CD4-positive, alpha-beta T cell (primary cell): ENCODE data around the gene KCTD15. TPM values are rescaled to one million over a fixed set of nuclear protein-coding genes. Genes with fewer than 3 reads are reported as not detected.

ENCODE experiments used
- ATAC-seq: fragments of 200-7000 bp; cut with Tn5 transposase; one replicate; pipeline ENCODE4 v1.10.0; 2022; ENCODE audit warnings: mild to moderate bottlenecking; ENCODE audit not compliant: poor library complexity
- CTCF ChIA-PET: fragments of 350-600 bp; sonication (Branson Sonifier 250); formaldehyde crosslinking; loops from one replicate; lab custom pipeline; 2021; ENCODE audit warnings: antibody characterized with exemption, inconsistent platforms; lab: Charles Lee
- POLR2A ChIA-PET: fragments of 350-600 bp; sonication (Branson Sonifier 250); formaldehyde crosslinking; loops from one replicate; lab custom pipeline; 2021; ENCODE audit warnings: antibody characterized with exemption, inconsistent platforms; lab: Charles Lee
- DNase-seq, 14 experiments: peaks; one replicate each; pipeline ENCODE4 v3.0.0-alpha.2; 2013 to 2020; ENCODE audit warnings: mixed read lengths in 2 of 14
- H3K27ac ChIP-seq, 2 donors: one replicate each; pipeline versions ENCODE4 v1.5.1 to v1.7.0; 2013; ENCODE audit warnings: low read length in 2 of 2, low read depth in 1 of 2, mild to moderate bottlenecking in 1 of 2
- H3K27me3 ChIP-seq, 2 experiments: 1 replicate in 1 of 2; 2 replicates in 1 of 2; pipeline versions ENCODE4 v1.6.1 to v1.7.0; 2013; ENCODE audit warnings: low read length in 2 of 2, control low read depth in 1 of 2, mild to moderate bottlenecking in 1 of 2, moderate library complexity in 1 of 2; ENCODE audit not compliant: insufficient read depth in 2 of 2, control insufficient read depth in 1 of 2
- H3K36me3 ChIP-seq: one replicate; pipeline ENCODE4 v1.6.1; 2013; ENCODE audit warnings: low read length, control low read depth; ENCODE audit not compliant: insufficient read depth
- H3K4me1 ChIP-seq: one replicate; pipeline ENCODE4 v1.6.1; 2013; ENCODE audit warnings: low read length, control low read depth; ENCODE audit not compliant: insufficient read depth
- H3K4me3 ChIP-seq: one replicate; pipeline ENCODE4 v1.5.1; 2013; ENCODE audit warnings: mild to moderate bottlenecking, low read length, moderate library complexity
- H3K9me3 ChIP-seq, 2 experiments: 1 replicate in 1 of 2; 2 replicates in 1 of 2; pipeline versions ENCODE4 v1.6.1 to v1.7.0; 2013; ENCODE audit warnings: low read length in 2 of 2, mild to moderate bottlenecking in 2 of 2, control low read depth in 1 of 2, moderate library complexity in 1 of 2; ENCODE audit not compliant: control insufficient read depth in 1 of 2, insufficient read depth in 1 of 2
- H3K27ac Mint-ChIP-seq: one replicate; pipeline ENCODE4 v1.8.0; 2020; ENCODE audit warnings: mixed read lengths
- H3K27me3 Mint-ChIP-seq: one replicate; pipeline ENCODE4 v1.8.0; 2021; ENCODE audit warnings: mixed read lengths
- H3K36me3 Mint-ChIP-seq: one replicate; pipeline ENCODE4 v1.8.0; 2021; ENCODE audit warnings: low read depth, mixed read lengths
- H3K4me1 Mint-ChIP-seq: one replicate; pipeline ENCODE4 v1.8.0; 2021; ENCODE audit warnings: low read depth, mixed read lengths
- H3K4me3 Mint-ChIP-seq: one replicate; pipeline ENCODE4 v1.8.0; 2020; ENCODE audit warnings: mild to moderate bottlenecking, mixed read lengths
- H3K9me3 Mint-ChIP-seq: one replicate; pipeline ENCODE4 v1.8.0; 2020; ENCODE audit warnings: mixed read lengths
- CTCF ChIP-seq: fragments of 200-600 bp; IDR thresholded peaks from one replicate; pipeline ENCODE4 v1.8.0; 2022; ENCODE audit warnings: antibody characterized with exemption, mild to moderate bottlenecking
- intact Hi-C, 2 experiments: fragments of 100-400 bp; cut with DNase I in 1 of 2; cut with micrococcal nuclease in 1 of 2; formaldehyde crosslinking; loops; one replicate each; pipeline versions ENCODE4 v1.15.1 to v1.9.0; 2023 to 2025; cut with DNase I, micrococcal nuclease
- total RNA-seq, 174 experiments: library from RNA in 2 of 174; stranded (reverse) in 2 of 174; gene quantifications; one replicate each; pipeline ENCODE4 v1.2.3 and lab custom pipeline; 2021 to 2026

KCTD15 gene
- total RNA-seq, 2 experiments from 2014 or later = 3.6 to 3.9 TPM

GRCh38 chr19:33802801-33803200 lies 6.1 kb downstream of the KCTD15 start:
- H3K27me3 Mint-ChIP-seq = peaks cover 19% of the 10 kb centered on the region

GRCh38 chr19:33803383-33803782 lies 6.7 kb downstream of the KCTD15 start:
- ATAC-seq = no peak
- H3K27me3 Mint-ChIP-seq = peaks cover 19% of the 10 kb centered on the region
- no peaks in the 10 kb centered on the region for H3K9me3 Mint-ChIP-seq
- ChIA-PET POLR2A (no interaction called here), CTCF (no interaction called here)
- TF ChIP-seq CTCF = no peak
- peaks cover 1 to 7% of the 10 kb centered on the region in 2 experiments for H3K27me3 ChIP-seq
- H3K36me3 ChIP-seq = no peaks in the 10 kb centered on the region
- H3K27ac Mint-ChIP-seq = no peak overlapping the region
- peaks cover 28% of the 10 kb centered on the region for H3K4me1 ChIP-seq
- intact Hi-C loops = no loop called here
- no peak overlapping the region for H3K4me3 ChIP-seq
- H3K27ac ChIP-seq = no peak overlapping the region
- no peak for DNase-seq
- no peaks in the 10 kb centered on the region for H3K36me3 Mint-ChIP-seq
- peaks cover 7% of the 10 kb centered on the region for H3K4me1 Mint-ChIP-seq
- no peaks in the 10 kb centered on the region for H3K9me3 ChIP-seq
- no peak overlapping the region for H3K4me3 Mint-ChIP-seq

More at GRCh38 chr19:33802801-33803200, 6.1 kb downstream of the KCTD15 start:
- Mint-ChIP-seq H3K4me1 (peaks cover 7% of the 10 kb centered on the region), H3K27ac (no peak overlapping the region), H3K36me3 (no peaks in the 10 kb centered on the region), H3K4me3 (no peak overlapping the region), H3K9me3 (no peaks in the 10 kb centered on the region)
- intact Hi-C loops = no loop called here
- no peaks in the 10 kb centered on the region for H3K9me3 ChIP-seq
- POLR2A ChIA-PET = no interaction called here
- no peak overlapping the region for H3K27ac ChIP-seq
- no peaks in the 10 kb centered on the region for H3K36me3 ChIP-seq
- H3K4me3 ChIP-seq = no peak overlapping the region
- peaks cover 3 to 7% of the 10 kb centered on the region in 2 experiments for H3K27me3 ChIP-seq
- no peak for ATAC-seq
- CTCF ChIA-PET = no interaction called here
- no peak for DNase-seq
- H3K4me1 ChIP-seq = peaks cover 26% of the 10 kb centered on the region
- TF ChIP-seq CTCF = no peak

GRCh38 chr19:33804021-33804799 lies 7.5 kb downstream of the KCTD15 start:
- ATAC-seq = no peak
- Mint-ChIP-seq H3K4me3 (no peak overlapping the region), H3K27me3 (peaks cover 11% of the 10 kb centered on the region), H3K9me3 (no peaks in the 10 kb centered on the region), H3K4me1 (peaks cover 7% of the 10 kb centered on the region), H3K27ac (no peak overlapping the region), H3K36me3 (no peaks in the 10 kb centered on the region)
- Histone ChIP-seq H3K27ac (no peak overlapping the region), H3K9me3 (no peaks in the 10 kb centered on the region), H3K27me3 (peaks cover 0 to 4% of the 10 kb centered on the region in 2 experiments), H3K4me3 (no peak overlapping the region), H3K36me3 (no peaks in the 10 kb centered on the region), H3K4me1 (peaks cover 26% of the 10 kb centered on the region)
- DNase-seq = no peak
- TF ChIP-seq CTCF = no peak
- ChIA-PET CTCF (no interaction called here), POLR2A (no interaction called here)
- intact Hi-C loops = no loop called here
